A673 (cell line): ENCODE measurements around the gene HJURP. TPM values are rescaled to one million over a fixed set of nuclear protein-coding genes. Genes with fewer than 3 reads are reported as not detected.

Source experiments
- BruUV-seq: library from RNA; stranded (reverse); fragments of 400-500 nt; replicated peaks from 2 replicates; lab custom pipeline; 2021; lab: Mats Ljungman, UMichigan
- CTCF ChIA-PET: fragments of 300-600 bp; sonication (Branson Sonifier 250); formaldehyde crosslinking; loops from one replicate; lab custom pipeline; 2022; ENCODE audit warnings: antibody characterized with exemption; lab: Charles Lee
- POLR2A ChIA-PET: fragments of 300-600 bp; sonication (Branson Sonifier 250); formaldehyde crosslinking; loops from one replicate; lab custom pipeline; 2022; ENCODE audit warnings: antibody characterized with exemption; ENCODE audit not compliant: low non-redundant PET; lab: Charles Lee
- DNase-seq: peaks from one replicate; pipeline ENCODE4 v3.0.0-alpha.2; 2015; ENCODE audit warnings: low spot score
- H3K27ac ChIP-seq: fragments of 200-600 bp; sonication (generic); 2 replicates; pipeline ENCODE4 v1.5.1; 2016; ENCODE audit warnings: mixed run types, low read depth, mild to moderate bottlenecking, mixed read lengths, antibody characterized with exemption, low read length; ENCODE audit not compliant: poor library complexity, severe bottlenecking
- H3K27me3 ChIP-seq: fragments of 200-600 bp; sonication (generic); replicated peaks from 2 replicates; pipeline ENCODE4 v1.6.1; 2017; ENCODE audit warnings: mixed run types, low read depth, mild to moderate bottlenecking, mixed read lengths, antibody characterized with exemption, low read length; ENCODE audit not compliant: insufficient read depth, poor library complexity
- H3K36me3 ChIP-seq: fragments of 200-600 bp; sonication (generic); 2 replicates; pipeline ENCODE4 v1.6.1; 2016; ENCODE audit warnings: mixed run types, mild to moderate bottlenecking, mixed read lengths, antibody characterized with exemption, low read length; ENCODE audit not compliant: insufficient read depth, poor library complexity, severe bottlenecking
- H3K4me1 ChIP-seq: fragments of 200-600 bp; sonication (generic); 2 replicates; pipeline ENCODE4 v1.6.1; 2017; ENCODE audit warnings: mixed run types, mild to moderate bottlenecking, mixed read lengths, antibody characterized with exemption, low read length; ENCODE audit not compliant: insufficient read depth, poor library complexity, severe bottlenecking
- H3K4me3 ChIP-seq: fragments of 200-600 bp; sonication (generic); 2 replicates; pipeline ENCODE4 v1.5.1; 2016; ENCODE audit warnings: low read depth, mixed run types, mild to moderate bottlenecking, mixed read lengths, low read length; ENCODE audit not compliant: poor library complexity, severe bottlenecking
- H3K9me3 ChIP-seq: fragments of 200-600 bp; sonication (generic); 2 replicates; pipeline ENCODE4 v1.6.1; 2016; ENCODE audit warnings: mixed run types, low read depth, mild to moderate bottlenecking, mixed read lengths, antibody characterized with exemption, low read length; ENCODE audit not compliant: poor library complexity, severe bottlenecking
- EZH2 ChIP-seq: fragments of 200-600 bp; sonication (generic); IDR thresholded peaks from 2 replicates; pipeline ENCODE4 v1.6.1; 2017; ENCODE audit warnings: borderline replicate concordance, low read depth, mild to moderate bottlenecking, mixed read lengths, antibody characterized with exemption, low read length; ENCODE audit not compliant: poor library complexity, severe bottlenecking
- intact Hi-C: fragments of 100-400 bp; cut with micrococcal nuclease; formaldehyde crosslinking; loops from one replicate; pipeline ENCODE4 v1.10.0; 2022; ENCODE audit not compliant: unreplicated experiment
- total RNA-seq: library from RNA; stranded (reverse); gene quantifications from 2 replicates; pipeline ENCODE4 v1.2.3, GENCODE V29; 2021
- TF ChIP-seq, protein P1 (sequence below): fragments of 300-800, 200-600 bp; sonication (generic); conservative IDR thresholded peaks from 2 replicates; pipeline ENCODE4 v1.5.1; 2017; ENCODE audit warnings: low read depth, mild to moderate bottlenecking, antibody characterized with exemption, low read length, moderate library complexity, mixed read lengths

Gene HJURP
- total RNA-seq, 1 experiment from 2014 or later = 103 TPM

DNA sequence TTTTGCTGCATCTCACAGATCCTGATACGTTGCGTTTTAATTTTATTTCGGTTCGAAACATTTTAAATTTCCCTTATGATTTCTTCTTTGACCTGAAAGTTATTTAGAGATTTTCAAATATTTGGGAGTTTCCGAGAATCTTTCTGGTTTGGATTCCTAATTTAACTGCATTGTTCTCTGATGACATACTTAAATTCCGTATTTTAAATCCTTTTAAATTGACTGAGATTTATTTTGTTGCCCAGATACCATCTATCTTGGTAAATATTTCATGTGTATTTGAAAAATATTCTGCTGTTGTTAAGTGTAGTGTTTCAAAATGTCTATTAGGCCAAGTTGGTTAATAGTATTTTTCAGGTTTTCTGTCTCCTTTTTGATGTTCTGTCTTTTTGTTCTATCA is 38.5 kb downstream of the HJURP start:
- Histone ChIP-seq H3K4me1 (no peaks in the 10 kb centered on the region), H3K36me3 (no peaks in the 10 kb centered on the region), H3K27ac (no peak overlapping the region), H3K9me3 (no peaks in the 10 kb centered on the region), H3K4me3 (no peak overlapping the region), H3K27me3 (no peaks in the 10 kb centered on the region)
- POLR2A ChIA-PET = no interaction called here
- no TSS peak for BruUV-seq
- intact Hi-C loops = no loop called here
- DNase-seq = no peak
- CTCF ChIA-PET = no interaction called here
- TF ChIP-seq EZH2 = no peak
- TF ChIP-seq, protein P1, sequence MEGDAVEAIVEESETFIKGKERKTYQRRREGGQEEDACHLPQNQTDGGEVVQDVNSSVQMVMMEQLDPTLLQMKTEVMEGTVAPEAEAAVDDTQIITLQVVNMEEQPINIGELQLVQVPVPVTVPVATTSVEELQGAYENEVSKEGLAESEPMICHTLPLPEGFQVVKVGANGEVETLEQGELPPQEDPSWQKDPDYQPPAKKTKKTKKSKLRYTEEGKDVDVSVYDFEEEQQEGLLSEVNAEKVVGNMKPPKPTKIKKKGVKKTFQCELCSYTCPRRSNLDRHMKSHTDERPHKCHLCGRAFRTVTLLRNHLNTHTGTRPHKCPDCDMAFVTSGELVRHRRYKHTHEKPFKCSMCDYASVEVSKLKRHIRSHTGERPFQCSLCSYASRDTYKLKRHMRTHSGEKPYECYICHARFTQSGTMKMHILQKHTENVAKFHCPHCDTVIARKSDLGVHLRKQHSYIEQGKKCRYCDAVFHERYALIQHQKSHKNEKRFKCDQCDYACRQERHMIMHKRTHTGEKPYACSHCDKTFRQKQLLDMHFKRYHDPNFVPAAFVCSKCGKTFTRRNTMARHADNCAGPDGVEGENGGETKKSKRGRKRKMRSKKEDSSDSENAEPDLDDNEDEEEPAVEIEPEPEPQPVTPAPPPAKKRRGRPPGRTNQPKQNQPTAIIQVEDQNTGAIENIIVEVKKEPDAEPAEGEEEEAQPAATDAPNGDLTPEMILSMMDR = no peak

DNA sequence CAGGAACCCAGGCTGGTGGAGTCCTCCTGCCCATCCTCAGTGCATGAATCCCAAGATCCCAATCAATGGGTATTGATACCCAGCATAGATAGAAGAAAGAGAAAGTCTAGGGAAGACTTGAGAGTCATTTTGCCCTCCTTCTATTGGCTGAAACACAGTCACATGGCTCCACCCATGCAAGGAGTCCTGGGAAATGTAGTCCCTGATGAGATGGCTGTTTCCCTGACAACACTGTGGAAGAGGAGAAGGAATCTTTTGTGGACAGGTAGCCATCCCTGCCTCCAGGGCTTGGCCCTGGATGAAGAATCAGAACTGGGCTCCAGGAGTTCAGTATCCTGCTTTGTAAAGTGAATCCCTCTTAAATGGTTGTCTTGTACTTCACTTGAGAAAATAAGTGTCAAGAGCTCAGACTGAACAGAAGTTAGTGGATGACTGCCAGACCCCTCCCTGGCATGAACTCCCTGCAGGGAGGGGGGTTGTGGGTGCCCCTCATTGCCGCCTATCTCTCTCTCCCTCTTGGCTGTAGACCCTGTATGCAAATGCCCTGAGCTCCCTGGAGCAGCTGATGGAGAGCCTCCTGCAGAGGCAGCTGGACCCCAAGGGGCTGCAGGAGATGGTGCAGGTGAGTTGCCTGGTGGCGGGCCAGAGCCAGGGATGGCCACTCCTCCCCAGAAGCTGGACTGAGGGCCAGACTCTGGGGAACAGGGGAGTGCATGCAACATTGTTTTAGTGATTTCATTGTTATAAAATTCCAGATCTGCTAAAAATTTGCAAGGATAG is 40.1 kb downstream of the HJURP start:
- POLR2A ChIA-PET = no interaction called here
- no peak overlapping the region for H3K27ac ChIP-seq
- H3K4me3 ChIP-seq = no peak overlapping the region
- no TSS peak for BruUV-seq
- intact Hi-C loops = no loop called here
- no peaks in the 10 kb centered on the region for H3K36me3 ChIP-seq
- TF ChIP-seq, protein P1 = no peak
- TF ChIP-seq EZH2 = no peak
- CTCF ChIA-PET = no interaction called here
- no peaks in the 10 kb centered on the region for H3K4me1 ChIP-seq
- peak; percentile 23 for DNase-seq
- no peaks in the 10 kb centered on the region for H3K9me3 ChIP-seq
- no peaks in the 10 kb centered on the region for H3K27me3 ChIP-seq

DNA sequence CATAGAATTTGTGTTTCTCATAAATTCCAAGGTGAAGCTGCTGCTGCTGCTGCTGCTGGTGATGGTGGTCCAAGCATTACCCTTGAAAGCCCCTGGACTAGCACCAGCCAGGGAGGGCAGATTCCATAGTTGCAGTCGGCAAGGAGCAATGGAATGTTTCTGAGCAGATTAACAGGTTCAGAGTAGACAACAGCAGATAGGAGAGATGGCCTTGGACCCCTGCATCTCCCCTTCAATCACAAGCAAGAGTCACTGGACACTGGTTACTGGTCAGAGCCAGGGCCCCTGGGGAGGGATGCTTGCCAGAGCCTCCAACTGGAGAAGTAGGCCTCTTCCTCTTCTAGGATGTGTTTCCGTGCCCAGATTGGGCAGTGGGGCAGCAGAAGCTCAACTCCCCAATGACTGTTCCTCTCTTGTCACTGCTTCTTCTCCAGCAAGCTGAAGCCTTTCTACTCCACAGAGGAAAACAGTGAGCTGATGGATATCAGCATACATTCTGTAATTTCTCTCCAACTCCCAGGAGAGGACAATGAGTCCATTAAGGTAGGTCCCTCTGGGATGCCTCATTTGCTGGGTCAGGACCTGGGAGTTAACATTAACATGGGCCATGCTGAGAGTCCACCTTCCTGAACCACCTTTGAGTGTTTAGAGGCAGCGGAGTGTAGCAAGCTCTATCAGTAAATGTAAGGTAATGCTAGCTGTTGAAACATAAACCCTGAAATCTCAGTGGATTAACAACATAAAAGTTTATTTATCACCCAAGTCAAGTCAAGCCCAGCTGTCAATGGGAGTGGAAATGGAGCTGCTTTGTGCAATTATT is 40.9 kb downstream of the HJURP start:
- Histone ChIP-seq H3K9me3 (no peaks in the 10 kb centered on the region), H3K27ac (no peak overlapping the region), H3K4me3 (no peak overlapping the region), H3K27me3 (no peaks in the 10 kb centered on the region), H3K36me3 (no peaks in the 10 kb centered on the region), H3K4me1 (no peaks in the 10 kb centered on the region)
- BruUV-seq = no TSS peak
- no peak for TF ChIP-seq EZH2
- TF ChIP-seq, protein P1 = no peak
- no peak for DNase-seq
- POLR2A ChIA-PET = no interaction called here
- CTCF ChIA-PET = interaction anchor here (0.6 kb wide), 1 partner anchor 119 kb away, joined by 5 read pairs; no protein-coding TSS in a partner anchor
- intact Hi-C loops = no loop called here
